ENCODE results near the gene DR1.

The DR1 gene

DNA sequence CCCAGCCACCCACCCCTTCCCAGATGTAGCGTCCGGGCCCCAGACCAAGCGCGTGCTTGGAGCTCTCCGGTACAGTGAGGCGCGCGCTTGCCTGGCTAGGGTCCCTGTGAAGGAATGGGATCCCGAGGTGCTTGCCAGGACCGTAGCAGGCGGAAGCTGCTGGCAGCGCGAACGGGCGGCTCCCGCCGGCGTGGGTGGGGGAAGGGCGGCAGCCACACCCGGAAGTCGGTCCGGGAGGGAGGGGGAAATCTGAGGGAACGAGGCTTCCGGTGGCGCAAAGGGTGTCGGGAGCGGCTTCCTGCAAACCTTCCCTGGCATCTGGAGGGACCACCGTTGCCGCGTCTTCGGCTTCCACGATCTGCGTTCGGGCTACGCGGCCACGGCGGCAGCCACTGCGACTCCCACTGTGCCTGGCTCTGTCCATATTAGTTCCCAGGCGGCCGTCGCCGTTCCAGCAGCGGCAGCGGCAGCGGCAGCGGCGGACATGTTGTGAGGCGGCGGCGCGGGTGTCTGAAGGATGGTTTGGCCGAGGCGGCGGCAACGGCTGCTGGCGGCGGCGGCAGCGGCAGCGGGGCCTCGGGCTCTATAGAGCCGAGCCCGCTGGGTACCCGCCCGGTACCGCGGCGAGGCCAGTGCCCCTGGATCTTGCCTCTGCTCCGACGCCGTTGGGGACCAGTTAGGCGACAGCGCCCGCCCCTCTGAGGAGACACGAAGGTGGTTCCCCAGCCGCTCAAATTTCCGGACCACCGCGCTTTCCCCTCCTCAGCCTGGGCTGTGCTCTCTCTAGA, at the start of gene DR1:
DR1 (plus strand) TSS at position 275 of the 788 bp plus-strand sequence. CDS start 739 bp downstream, outside the sequence.
- intact Hi-C loops (cut with DNase I), result loop anchor here (2.0 to 10.0 kb wide), 3 partner anchors 164 to 501 kb away; partner anchors contain the start of genes CCDC18 and TMED5
- peak; percentile 81 to 98 (median 95) for DNase-seq

DNA sequence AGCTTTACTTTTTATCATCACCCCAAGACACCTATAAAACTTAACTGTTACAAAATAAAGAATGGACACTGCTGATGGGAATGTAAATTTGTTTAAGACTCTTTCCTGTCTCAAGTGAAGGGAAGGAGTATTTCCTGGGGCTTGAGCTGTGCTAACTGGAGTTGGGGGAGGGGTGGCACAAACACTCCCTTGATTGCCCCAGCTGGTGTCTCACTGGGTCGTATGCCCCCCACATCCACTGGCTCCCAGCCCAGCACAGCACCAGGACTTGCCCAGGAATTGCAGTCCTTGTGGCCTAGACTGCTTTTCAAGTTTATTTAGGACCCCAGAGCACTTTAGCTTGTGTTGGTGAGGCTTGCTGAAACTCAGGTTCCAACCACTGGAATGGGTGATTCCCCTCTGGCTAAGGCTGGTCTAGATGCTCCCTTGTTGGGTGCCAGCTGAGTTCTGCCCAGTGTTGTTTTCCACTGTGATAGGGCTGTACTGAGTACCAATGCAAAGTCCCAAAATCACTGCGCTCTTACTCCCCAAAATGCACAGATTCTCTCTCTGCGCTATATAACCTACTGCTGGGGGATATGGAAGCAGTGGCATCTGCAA, 49.1 kb upstream of the DR1 start:
- no peak for DNase-seq
- intact Hi-C loops (cut with DNase I), result no loop called here

DNA sequence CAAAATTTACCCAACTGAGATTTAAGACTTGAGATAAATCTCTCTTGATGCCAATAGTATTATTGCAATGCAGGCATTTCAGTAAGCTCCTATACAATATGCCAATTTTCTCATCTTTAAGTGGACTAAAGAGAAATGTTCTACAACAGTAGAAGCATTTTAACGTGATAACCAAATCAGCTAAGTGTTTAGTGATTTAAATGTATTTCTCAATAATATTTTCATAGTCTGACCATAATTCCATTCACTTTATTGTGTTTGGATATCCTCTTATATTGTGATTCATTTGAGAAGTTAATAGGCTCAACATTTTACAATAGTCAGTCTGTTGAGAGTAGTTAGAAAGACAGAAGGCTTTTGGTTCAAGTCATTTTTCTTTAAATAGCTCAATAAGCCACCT, 44.6 kb upstream of the DR1 start:
- no peak for DNase-seq
- intact Hi-C loops (cut with DNase I), result no loop called here

DNA sequence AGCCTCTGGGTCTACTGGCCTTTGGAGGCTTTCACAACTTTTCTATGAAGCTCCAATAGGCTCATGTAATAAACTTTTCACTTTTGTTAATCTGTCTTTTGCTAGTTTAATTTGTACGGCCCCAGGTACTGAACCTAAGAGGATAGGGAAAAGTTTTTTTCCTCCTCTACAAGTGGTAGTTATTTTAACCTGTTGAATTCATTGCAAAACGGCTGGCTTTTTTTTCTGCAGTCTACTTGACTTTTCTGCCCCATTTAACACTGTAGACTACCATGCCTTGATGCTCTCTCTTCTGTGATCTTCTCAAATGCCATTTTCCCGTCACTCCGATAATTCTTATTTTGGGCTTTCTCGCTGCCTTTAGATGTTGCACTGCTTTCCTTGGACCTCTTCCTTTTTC, 43.6 kb upstream of the DR1 start:
- intact Hi-C loops (cut with DNase I), result no loop called here
- no peak for DNase-seq

DNA sequence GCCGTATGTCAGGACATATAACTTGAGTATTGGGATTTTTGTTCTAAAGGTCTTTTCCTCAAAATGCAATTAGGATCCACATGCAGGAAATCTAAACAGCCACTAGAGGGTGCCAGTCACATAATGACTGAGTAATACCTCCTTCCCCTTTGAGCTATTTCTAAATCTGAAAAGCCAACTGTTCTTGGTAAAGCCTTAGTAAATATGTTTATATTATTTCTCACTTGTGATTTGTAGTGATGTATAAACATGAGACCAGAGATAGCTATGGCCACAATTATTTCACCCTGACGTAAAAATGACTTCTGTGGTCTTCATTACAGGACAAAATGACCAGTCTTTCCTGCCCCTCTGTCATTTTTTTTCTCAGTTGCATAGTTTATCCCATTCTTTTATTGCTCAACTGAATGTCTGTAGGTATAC, 41.0 kb upstream of the DR1 start:
- peak in 31 of 42 donors; percentile 17 to 86 (median 49) for DNase-seq
- intact Hi-C loops (cut with DNase I), result no loop called here

DNA sequence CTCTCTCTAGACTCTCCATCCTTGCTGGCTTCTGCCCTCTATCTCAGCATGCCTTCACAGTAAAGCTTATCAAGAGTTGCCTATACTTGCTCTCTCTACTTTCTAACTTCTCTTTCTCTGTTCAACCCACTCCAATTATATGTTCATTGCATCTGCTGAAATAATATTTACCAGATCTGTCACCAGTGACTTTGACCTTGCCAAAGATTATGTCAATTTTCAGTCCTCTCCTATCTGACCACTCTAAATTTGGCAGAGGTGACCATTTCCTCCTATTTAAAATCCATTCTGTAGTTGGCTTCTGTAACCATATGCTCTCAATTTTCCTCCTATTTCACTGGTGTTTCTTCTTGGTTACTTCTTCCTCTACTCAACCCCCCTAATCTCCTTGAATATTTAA, 38.8 kb upstream of the DR1 start:
- intact Hi-C loops (cut with DNase I), result no loop called here

DNA sequence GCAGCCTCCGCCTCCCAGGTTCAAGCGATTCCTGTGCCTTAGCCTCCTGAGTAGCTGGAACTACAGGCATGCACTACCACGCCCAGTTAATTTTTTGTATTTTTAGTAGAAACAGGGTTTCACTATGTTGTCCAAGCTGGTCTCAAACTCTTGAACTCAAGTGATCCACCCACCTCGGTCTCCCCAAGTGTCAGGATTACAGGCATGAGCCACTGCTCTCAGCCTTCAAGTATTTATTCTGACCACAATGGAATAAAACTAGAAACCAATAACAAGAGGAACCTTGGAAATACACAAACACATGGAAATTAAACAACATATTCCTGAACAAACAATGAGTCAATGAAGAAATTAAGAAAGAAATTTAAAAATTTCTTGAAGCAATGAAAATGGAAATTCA, 32.7 kb upstream of the DR1 start:
- no peak for DNase-seq
- intact Hi-C loops (cut with DNase I), result no loop called here

More for the DNA sequence above, 38.8 kb upstream of the DR1 start:
- no peak for DNase-seq

DNA sequence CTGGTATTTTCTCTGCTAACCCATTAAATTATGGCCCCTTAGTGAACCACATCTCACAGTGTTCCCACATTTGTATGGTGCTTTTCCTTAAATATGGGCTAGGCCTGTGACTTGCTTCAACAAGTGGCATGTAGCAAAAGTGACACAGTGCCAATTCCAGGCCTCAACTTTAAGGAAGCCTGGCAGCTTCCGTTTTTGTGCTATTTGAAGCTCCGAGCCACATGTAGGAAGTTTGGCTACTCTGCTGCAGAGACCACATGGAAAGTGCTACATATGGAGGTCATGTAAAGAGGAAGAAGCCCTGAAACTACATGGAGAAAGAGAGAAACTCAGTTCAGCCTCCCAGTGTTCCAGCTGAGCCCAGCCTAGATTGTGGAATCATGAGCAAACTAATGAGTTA, 28.5 kb upstream of the DR1 start:
- intact Hi-C loops (cut with DNase I), result no loop called here
- DNase-seq, result peak in 25 of 42 donors; percentile 8 to 64 (median 28)

DNA sequence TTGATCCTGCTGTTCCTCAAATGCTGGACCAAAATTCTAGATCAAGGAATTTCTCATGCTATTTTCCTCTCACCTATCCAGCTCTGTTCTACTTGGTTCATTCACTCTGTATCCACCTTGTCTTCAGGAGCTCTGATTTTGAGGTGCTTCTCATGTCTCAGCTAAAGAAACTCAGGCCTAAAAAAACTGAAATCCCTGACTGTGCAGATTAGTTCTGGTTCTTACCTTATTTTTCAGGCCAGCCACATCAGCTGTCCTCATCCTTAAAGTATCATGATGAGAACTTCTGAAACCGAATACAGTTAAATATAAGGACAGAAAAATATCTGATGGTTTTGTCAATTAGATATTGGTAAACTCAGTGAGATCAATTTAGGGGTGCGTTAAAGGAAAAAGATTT, 27.8 kb upstream of the DR1 start:
- no peak for DNase-seq
- intact Hi-C loops (cut with DNase I), result no loop called here

DNA sequence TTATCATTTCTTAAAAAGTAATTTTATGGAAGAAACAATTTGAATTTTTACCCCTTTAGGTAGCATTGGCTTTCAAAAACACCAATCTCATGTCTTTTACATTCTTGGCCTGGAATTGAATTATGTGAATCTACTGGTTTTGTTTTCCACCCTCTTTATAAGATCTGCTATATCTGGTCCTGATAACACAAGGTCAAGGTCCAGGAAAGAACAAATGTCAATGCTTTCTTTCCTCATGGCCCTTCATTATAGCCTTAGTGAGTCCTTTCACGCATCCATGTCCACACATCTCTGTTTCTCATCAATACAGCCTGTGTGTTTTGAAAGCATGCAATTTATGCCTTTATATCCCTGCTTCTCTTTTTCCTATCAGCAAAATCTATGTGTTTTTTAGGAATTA, 24.0 kb upstream of the DR1 start:
- no peak for DNase-seq
- intact Hi-C loops (cut with DNase I), result no loop called here

DNA sequence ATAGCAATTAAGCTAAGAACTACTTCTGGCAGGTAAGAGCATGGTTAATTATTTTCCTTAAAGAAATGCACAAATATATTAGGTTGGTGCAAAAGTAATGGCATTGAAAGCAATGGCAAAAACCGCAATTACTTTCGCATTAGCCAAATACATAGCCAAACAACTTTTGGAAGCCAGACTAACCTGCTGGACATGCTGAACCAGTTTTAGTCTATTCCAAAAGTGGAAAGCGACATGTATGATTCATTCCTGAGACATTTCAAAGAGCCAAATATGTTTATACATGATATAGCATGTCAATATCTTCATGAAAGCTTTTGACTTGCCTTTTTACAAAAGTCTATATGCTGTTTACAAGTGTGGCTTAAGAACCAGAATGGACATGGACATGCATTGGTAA, 23.4 kb upstream of the DR1 start:
- no peak for DNase-seq
- intact Hi-C loops (cut with DNase I), result no loop called here

DNA sequence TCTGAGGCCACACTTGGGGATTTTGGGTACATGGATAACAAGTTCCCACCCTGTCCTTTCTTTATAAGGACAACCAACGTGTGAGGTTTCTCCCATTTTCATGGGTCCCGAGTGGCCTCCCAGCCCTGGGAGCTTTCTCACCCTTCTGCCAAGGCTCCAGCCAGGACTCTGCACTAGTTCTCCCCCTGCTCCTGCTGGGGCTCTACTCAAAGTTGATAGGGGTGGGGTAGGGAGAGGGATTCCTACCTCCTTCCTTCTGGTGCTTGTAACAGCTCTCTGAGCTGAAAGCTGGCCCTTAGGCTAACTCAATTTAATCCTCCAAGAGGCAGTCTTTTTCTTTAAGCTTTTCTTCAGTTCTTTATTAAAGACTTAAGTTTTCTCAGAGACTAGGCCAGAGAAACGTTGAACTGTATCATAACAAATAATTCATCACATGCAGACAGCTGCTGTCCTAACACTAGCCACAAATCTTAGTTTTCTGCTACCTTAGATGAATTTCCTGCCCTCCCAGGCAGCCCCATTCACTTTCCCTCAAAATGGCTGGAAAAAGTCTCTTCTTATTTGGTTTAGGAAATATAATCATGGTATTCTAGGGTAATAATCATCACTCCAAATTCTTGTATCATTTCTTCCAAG, 22.4 kb upstream of the DR1 start:
- intact Hi-C loops (cut with DNase I), result no loop called here
- no peak for DNase-seq

DNA sequence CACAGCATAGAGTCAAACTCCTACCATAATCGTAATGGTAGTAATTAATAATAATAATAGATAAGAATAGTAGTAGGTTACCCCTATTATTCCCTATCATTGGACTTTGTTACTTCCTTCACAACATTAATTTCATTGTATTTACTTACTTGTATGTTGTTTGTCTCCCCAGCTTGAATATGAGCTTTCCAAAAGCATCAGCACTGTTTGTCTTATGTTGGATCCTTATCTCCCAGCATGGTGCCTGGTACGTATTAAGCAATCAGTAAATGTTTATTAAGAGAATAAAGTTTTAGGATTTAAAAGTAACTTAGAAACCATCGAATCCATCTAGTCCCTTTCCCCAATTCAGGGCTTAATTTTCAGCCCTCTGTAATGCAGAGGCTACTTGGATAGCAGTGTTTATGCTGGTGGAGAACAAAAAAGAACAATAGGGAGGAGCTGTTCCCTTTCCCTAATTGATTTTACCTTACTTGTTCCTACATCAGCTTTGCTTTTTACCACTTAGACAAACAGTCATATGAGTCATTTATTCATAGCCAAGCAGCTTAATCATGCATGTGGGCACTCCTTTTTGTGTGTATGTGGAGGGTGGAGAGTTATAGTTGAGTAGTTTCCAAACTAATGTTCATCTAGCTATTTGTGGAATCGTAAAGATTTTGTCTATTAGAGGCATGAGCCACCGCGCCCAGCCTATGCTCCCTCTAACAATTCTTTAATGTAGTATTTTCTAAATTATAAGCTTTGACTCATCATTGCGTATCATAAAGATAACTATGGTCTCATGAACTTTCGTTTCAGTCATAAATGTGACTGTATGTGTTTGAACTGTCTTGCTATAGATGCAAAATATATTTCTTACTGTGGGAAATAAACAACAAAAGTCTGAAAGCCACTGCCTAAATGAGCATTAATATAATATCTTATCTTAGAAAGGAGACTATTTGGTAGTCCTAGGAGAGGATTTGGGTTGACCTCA, 20.9 kb upstream of the DR1 start:
- intact Hi-C loops (cut with DNase I), result no loop called here
- DNase-seq, result no peak

DNA sequence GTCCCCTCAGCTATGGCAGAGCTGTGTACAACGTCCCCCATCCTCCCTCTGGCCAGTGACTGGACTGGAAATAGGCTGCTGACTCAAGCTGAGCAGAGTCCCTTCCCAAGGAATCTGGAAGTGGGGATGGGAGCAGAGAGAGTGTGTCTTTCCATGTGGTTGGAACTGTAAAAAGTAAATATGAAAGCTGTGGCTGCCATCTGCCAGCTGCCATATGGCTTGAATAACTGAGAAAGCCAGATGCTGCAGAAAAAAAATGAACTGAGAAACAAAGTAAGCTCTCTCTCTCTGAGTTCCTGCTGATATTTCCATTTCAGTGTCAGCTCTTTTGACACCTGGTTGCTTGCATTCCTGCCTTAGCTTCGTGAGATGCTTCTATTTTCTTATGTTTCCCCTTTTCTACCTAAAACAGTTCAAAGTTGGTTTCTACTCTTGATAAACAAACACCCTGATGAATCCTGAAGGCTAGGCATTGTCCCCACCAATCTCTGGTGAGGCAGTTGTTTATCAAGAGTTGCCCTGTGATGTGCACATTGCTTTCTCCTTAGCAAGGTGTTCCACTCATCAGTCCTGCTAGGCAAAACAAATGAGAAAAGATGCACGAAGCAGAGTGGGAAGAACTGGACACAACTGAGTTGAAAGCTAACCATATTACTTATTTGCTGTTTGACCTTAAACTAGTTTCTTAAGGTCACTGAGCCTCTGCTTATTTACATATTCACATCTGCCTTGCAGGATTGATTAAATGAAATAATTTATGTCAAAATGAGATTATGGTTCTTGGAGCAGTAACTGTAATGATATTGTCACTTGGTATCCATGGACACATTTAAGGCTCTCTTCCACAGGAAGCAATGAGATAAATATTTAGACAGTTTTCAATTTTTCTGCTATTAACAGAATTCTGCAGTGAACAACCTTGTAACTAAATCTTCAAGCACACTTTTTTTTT, 16.6 kb upstream of the DR1 start:
- intact Hi-C loops (cut with DNase I), result no loop called here
- no peak for DNase-seq

DNA sequence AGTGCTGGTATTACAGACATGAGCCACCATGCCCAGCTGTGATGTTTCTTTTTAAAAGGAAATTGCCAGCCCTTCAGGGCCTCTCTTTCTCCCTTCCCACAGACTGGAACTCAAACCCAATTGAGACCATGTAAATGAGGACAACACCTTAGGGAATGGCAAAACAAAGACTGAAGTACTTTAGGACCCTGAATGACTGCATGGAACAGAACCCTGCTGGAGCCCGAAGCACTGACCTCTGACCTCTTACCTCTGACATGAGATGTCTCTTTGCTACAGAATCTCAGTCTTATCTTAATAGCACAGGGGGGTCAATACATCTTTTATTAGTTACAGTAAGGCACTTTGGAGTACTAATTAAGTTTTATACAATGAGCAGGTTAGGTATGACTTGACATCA, 15.5 kb upstream of the DR1 start:
- intact Hi-C loops (cut with DNase I), result no loop called here
- no peak for DNase-seq

DNA sequence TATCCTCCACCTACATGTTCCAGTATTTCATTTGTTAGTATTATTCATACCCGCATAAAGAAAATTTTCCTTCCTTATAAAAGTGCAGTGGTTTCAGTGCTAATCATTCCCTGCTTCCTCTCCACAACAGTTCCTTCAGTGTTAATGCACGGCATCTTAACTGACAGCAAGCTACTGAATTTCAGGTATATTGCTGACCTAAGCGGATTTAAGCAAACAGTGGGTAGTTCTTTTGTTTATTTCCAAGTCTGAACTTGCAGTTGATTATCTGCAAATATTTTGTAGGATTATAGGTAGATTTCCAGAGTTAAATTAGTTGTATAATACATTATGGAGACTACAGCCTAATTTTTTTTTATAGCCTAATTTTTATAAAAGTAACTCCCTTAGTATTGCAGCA, 15.1 kb upstream of the DR1 start:
- DNase-seq, result no peak
- intact Hi-C loops (cut with DNase I), result no loop called here

DNA sequence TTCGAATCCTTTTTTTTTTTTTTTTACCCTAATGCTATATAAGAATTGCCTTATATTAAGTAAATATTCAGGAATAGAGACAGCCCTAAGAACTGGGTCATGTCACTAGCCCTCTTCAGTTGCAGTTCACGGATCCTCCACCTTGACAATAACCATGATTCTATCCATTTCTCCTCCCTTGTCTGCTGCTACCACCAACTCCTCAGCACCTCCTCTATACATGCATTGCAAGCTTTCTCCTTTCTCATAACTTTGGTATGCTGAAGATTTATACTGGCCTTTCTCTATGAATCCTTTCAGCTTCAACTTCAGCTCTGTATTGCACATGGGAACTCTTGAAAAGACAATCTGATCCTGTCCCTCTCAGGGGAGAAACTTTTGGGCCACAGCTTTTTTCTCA, 14.3 kb upstream of the DR1 start:
- DNase-seq, result no peak

DNA sequence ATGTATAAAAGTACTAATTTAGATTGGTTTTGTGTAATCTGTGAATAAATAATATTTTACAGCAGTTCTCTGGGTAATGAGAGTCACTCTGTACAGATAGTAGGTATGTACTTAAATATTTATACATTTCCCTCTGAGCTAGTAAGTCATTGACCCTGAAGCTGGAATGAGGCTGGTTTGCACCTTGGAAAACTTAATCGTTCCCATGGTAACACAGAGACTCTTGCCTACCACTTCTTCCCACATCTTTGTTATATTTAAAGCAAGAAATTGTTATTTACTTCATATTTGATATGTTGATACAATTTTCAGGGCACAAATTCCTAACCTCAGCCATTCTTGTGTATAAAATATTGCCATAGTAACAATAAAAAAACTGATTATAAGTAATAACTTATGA, 13.3 kb upstream of the DR1 start:
- intact Hi-C loops (cut with DNase I), result no loop called here
- peak in 2 of 42 donors; percentile 26 to 51 for DNase-seq

More for the DNA sequence above, 14.3 kb upstream of the DR1 start:
- intact Hi-C loops (cut with DNase I), result no loop called here
